Right lobe of liver (tissue), 6 donors: Measurements from ENCODE around the gene ZAR1L. TPM values are rescaled to one million over a fixed set of nuclear protein-coding genes. Genes with fewer than 3 reads are reported as not detected.

Experiments used
- ATAC-seq, 4 donors: fragments of 200-7000 bp; cut with Tn5 transposase; one replicate each; pipeline ENCODE4 v1.9.1; 2020; ENCODE audit warnings: mild to moderate bottlenecking in 4 of 4, moderate library complexity in 4 of 4
- DNase-seq, 3 donors: peaks; one replicate each; pipeline ENCODE4 v3.0.0-alpha.2; 2020
- H3K27ac ChIP-seq, 3 donors: fragments of 200-600 bp; one replicate each; pipeline ENCODE4 v1.8.0; 2022
- H3K27me3 ChIP-seq, 2 donors: fragments of 200-600 bp; one replicate each; pipeline ENCODE4 v1.8.0; 2022
- H3K36me3 ChIP-seq, 4 donors: fragments of 200-600 bp; sonication (generic) in 1 of 4; one replicate each; pipeline versions ENCODE4 v1.5.1 to v1.8.0; 2017 to 2022; ENCODE audit warnings: control low read depth in 1 of 4
- H3K4me1 ChIP-seq, 4 donors: fragments of 200-600 bp; sonication (generic) in 1 of 4; one replicate each; pipeline versions ENCODE4 v1.5.1 to v1.8.0; 2017 to 2022; ENCODE audit warnings: control low read depth in 1 of 4
- H3K4me3 ChIP-seq, 3 donors: fragments of 200-600 bp; one replicate each; pipeline ENCODE4 v1.8.0; 2022
- H3K9me3 ChIP-seq, 4 donors: fragments of 200-600 bp; sonication (generic) in 1 of 4; one replicate each; pipeline versions ENCODE4 v1.5.1 to v1.8.0; 2017 to 2022; ENCODE audit warnings: control low read depth in 1 of 4
- POLR2A ChIP-seq: fragments of 450-650 bp; IDR thresholded peaks from one replicate; pipeline ENCODE4 v1.6.1; 2017; ENCODE audit warnings: antibody characterized with exemption, mild to moderate bottlenecking
- WGBS: methylation state at CpG from one replicate; pipeline ENCODE4 v1.1.6; 2018; ENCODE audit warnings: low coverage, low lambda C conversion rate; ENCODE audit not compliant: insufficient coverage; ENCODE audit errors: missing lambda C conversion rate; 5-methylcytosine and 5-hydroxymethylcytosine counted together
- intact Hi-C, 2 donors: fragments of 100-400 bp; cut with DNase I; formaldehyde crosslinking; loops; one replicate each; pipeline versions ENCODE4 v1.11.2 to v1.14.1; 2022
- total RNA-seq, 6 experiments: library from RNA; depleted of rRNA in 2 of 6; stranded (reverse); fragments of >200 nt in 2 of 6; fragmentation: NEBNext Ultra II Directional in 3 of 6; extraction: Animal tissue kit (Norgen Biotek cat#: 25700) in 3 of 6; gene quantifications; one replicate each; pipeline versions ENCODE4 v1.1.0 to v1.2.4, GENCODE V29; 2016 to 2023
- TF ChIP-seq, protein P1 (sequence below), 4 donors: fragments of 200-600 bp in 3 of 4; fragments of 450-650 bp in 1 of 4; IDR thresholded peaks; one replicate each; pipeline versions ENCODE4 v1.5.1 to v1.8.0; 2016 to 2022; ENCODE audit warnings: antibody characterized with exemption in 4 of 4, mild to moderate bottlenecking in 2 of 4
- donor health status: DM: no; HTN: yes; CAD: no.
- donor health status: DM: no; HTN: no; CAD: no.
- donor health status: DM: no; HTN: no; CAD: no.
- donor health status: DM: no; HTN: yes; CAD: no.
- donor health status: DM: no; HTN: yes; CAD: no.

The ZAR1L gene
- total RNA-seq, 6 experiments from 2014 or later: not detected

DNA sequence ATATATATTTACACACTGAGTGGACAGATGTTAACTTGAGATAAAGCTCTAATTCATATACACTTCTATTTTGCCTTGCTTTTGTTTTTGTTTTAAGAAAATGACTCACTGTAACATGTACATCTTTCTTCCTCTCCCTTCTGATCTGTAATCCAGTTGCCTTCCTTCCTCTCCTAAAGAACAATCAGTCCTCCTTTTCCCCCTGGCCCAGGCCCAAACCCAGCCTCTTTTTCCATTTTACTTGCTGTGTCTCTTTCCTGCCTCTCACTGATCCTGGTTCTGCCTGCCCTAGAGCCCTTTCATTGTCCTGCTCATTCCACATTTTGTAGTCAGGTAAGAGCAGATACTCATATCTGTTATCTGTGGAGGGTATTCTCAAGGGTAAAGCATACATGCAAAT lies 50.8 kb downstream of the ZAR1L start:
- Histone ChIP-seq H3K4me1 (peaks cover 0 to 12% (median 5%) of the 10 kb centered on the region in 4 donors), H3K9me3 (no peaks in the 10 kb centered on the region), H3K4me3 (no peak overlapping the region), H3K36me3 (peaks cover 0 to 44% (median 5%) of the 10 kb centered on the region in 4 donors), H3K27ac (peak overlapping the region in 1 of 3 donors; percentile 8), H3K27me3 (no peaks in the 10 kb centered on the region)
- intact Hi-C loops: no loop called here
- ATAC-seq (peak; percentile 37 to 69 (median 43)), DNase-seq (peak in 2 of 3 donors; percentile 53 to 66)
- no peak for TF ChIP-seq POLR2A
- TF ChIP-seq, protein P1, sequence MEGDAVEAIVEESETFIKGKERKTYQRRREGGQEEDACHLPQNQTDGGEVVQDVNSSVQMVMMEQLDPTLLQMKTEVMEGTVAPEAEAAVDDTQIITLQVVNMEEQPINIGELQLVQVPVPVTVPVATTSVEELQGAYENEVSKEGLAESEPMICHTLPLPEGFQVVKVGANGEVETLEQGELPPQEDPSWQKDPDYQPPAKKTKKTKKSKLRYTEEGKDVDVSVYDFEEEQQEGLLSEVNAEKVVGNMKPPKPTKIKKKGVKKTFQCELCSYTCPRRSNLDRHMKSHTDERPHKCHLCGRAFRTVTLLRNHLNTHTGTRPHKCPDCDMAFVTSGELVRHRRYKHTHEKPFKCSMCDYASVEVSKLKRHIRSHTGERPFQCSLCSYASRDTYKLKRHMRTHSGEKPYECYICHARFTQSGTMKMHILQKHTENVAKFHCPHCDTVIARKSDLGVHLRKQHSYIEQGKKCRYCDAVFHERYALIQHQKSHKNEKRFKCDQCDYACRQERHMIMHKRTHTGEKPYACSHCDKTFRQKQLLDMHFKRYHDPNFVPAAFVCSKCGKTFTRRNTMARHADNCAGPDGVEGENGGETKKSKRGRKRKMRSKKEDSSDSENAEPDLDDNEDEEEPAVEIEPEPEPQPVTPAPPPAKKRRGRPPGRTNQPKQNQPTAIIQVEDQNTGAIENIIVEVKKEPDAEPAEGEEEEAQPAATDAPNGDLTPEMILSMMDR (IDR thresholded peaks at IDR 0.05): no peak

DNA sequence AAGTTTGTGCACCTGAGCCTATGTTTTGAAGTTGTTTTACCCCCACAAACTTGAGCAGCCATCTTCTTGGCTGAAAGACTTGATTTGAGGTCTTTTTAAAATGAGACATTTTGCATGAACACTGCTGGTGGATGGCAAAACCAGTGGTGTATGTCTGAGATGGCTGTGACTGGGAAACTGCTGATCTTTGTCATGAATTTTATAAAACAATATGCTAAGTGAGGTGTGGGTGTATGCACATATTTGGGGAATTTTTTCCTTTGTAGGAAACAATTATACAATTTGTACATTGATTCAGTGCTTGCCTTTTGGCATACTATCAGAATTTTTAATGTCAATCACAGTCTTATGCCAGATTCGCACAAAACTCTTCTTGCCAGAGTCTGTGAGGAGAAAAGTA lies 52.5 kb downstream of the ZAR1L start:
- WGBS: 80% methylated on average over 1 of the region's 1 CpG
- DNase-seq (no peak), ATAC-seq (no peak)
- peaks cover 0 to 12% (median 5%) of the 10 kb centered on the region in 4 donors for H3K4me1 ChIP-seq
- H3K9me3 ChIP-seq: no peaks in the 10 kb centered on the region
- H3K27ac ChIP-seq: peak overlapping the region in 2 of 3 donors; percentile 2 to 53
- TF ChIP-seq, protein P1 (IDR thresholded peaks at IDR 0.05): no peak
- no peak for TF ChIP-seq POLR2A
- no peaks in the 10 kb centered on the region for H3K27me3 ChIP-seq
- H3K4me3 ChIP-seq: no peak overlapping the region
- peaks cover 0 to 37% (median 5%) of the 10 kb centered on the region in 4 donors for H3K36me3 ChIP-seq
- intact Hi-C loops: no loop called here

DNA sequence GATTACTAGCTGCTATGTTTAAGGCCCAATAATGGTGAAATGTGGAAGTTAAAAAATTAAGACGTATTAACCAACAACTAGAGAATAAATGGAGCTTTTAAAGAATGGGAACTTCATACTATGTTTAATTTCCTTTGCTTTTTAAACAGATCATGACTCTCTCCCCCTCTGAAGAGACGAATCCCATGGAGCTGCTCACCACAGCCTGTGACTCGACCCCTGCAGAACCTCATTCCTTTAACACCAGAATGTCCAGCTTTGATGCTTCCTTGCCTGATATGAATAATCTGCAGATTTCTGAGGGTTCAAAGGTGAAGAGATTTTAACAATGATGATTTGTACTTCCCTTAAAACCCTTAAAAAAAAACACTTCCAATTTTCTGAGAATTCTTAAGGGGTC lies 53.0 kb downstream of the ZAR1L start:
- ATAC-seq (no peak), DNase-seq (no peak)
- H3K36me3 ChIP-seq: peaks cover 0 to 37% (median 5%) of the 10 kb centered on the region in 4 donors
- intact Hi-C loops: no loop called here
- 81% methylated on average over 3 of the region's 3 CpGs for WGBS
- peak overlapping the region; percentile 2 to 57 (median 53) for H3K27ac ChIP-seq
- peaks cover 0 to 12% (median 5%) of the 10 kb centered on the region in 4 donors for H3K4me1 ChIP-seq
- TF ChIP-seq, protein P1 (IDR thresholded peaks at IDR 0.05): no peak
- no peak for TF ChIP-seq POLR2A
- H3K9me3 ChIP-seq: no peaks in the 10 kb centered on the region
- no peak overlapping the region for H3K4me3 ChIP-seq
- no peaks in the 10 kb centered on the region for H3K27me3 ChIP-seq

GRCh38 chr13:32261567-32261966 lies 53.6 kb downstream of the ZAR1L start:
- Histone ChIP-seq H3K4me3 (no peak overlapping the region), H3K9me3 (no peaks in the 10 kb centered on the region), H3K27me3 (no peaks in the 10 kb centered on the region), H3K27ac (peak overlapping the region; percentile 24 to 57 (median 53)), H3K36me3 (peaks cover 0 to 37% (median 5%) of the 10 kb centered on the region in 4 donors), H3K4me1 (peaks cover 0 to 18% (median 8%) of the 10 kb centered on the region in 4 donors)
- intact Hi-C loops: no loop called here
- TF ChIP-seq, protein P1 (IDR thresholded peaks at IDR 0.05): no peak
- no peak for TF ChIP-seq POLR2A
- 45% methylated on average over 7 of the region's 9 CpGs for WGBS
- DNase-seq: peak in 2 of 3 donors; percentile 56 to 62
- peak; percentile 61 to 78 (median 72) for ATAC-seq

GRCh38 chr13:32259116-32259515 lies 56.0 kb downstream of the ZAR1L start:
- H3K27ac ChIP-seq: no peak overlapping the region
- H3K36me3 ChIP-seq: peaks cover 0 to 19% (median 0%) of the 10 kb centered on the region in 4 donors
- no peak overlapping the region for H3K4me3 ChIP-seq
- H3K27me3 ChIP-seq: no peaks in the 10 kb centered on the region
- intact Hi-C loops: no loop called here
- H3K9me3 ChIP-seq: no peaks in the 10 kb centered on the region
- no peak for TF ChIP-seq POLR2A
- TF ChIP-seq, protein P1 (IDR thresholded peaks at IDR 0.05): peak in 2 of 4 donors; percentile 25 to 31
- peak in 1 of 4 donors; percentile 6 for ATAC-seq
- H3K4me1 ChIP-seq: peaks cover 0 to 23% (median 9%) of the 10 kb centered on the region in 4 donors
- no peak for DNase-seq
- 100% methylated on average over 1 of the region's 1 CpG for WGBS
